Right lobe of liver (tissue), 4 donors: Measurements from ENCODE around the gene HECA.

Experiments
- CTCF ChIP-seq, 4 donors: fragments of 200-600 bp in 3 of 4; fragments of 450-650 bp in 1 of 4; IDR thresholded peaks; one replicate each; pipeline versions ENCODE4 v1.5.1 to v1.8.0; 2016 to 2022; ENCODE audit warnings: antibody characterized with exemption in 4 of 4, mild to moderate bottlenecking in 2 of 4
- POLR2A ChIP-seq: fragments of 450-650 bp; IDR thresholded peaks from one replicate; pipeline ENCODE4 v1.6.1; 2017; ENCODE audit warnings: antibody characterized with exemption, mild to moderate bottlenecking
- donor health status: DM: no; HTN: no; CAD: no.
- donor health status: DM: no; HTN: no; CAD: no.
- donor health status: DM: no; HTN: yes; CAD: no.

GRCh38 chr6:139156551-139156950 is 21.7 kb downstream of the HECA start:
- TF ChIP-seq CTCF (IDR thresholded peaks at IDR 0.05): no peak
- no peak for TF ChIP-seq POLR2A
